SJSA1 (cell line): Measurements from ENCODE around the gene FAM110A. TPM values are rescaled to one million over a fixed set of nuclear protein-coding genes. Genes with fewer than 3 reads are reported as not detected.

ENCODE experiments used
- DNase-seq, 2 experiments: peaks; one replicate each; pipeline ENCODE4 v3.0.0-alpha.2; 2015 to 2020; ENCODE audit warnings: low spot score in 2 of 2, low read depth in 1 of 2
- H3K27ac ChIP-seq: fragments of 250-450 bp; sonication (Bioruptor Pico); 2 replicates; pipeline ENCODE4 v1.5.1; 2020; ENCODE audit warnings: mild to moderate bottlenecking, moderate library complexity
- H3K27me3 ChIP-seq: fragments of 250-450 bp; sonication (Bioruptor Pico); replicated peaks from 2 replicates; pipeline ENCODE4 v1.5.1; 2020; ENCODE audit warnings: mild to moderate bottlenecking, moderate library complexity
- H3K36me3 ChIP-seq: fragments of 250-450 bp; sonication (Bioruptor Pico); 2 replicates; pipeline ENCODE4 v1.5.1; 2020; ENCODE audit warnings: mild to moderate bottlenecking
- H3K4me1 ChIP-seq: fragments of 250-450 bp; sonication (Bioruptor Pico); replicated peaks from 2 replicates; pipeline ENCODE4 v1.6.1; 2021; ENCODE audit warnings: mild to moderate bottlenecking
- H3K4me3 ChIP-seq: fragments of 250-450 bp; sonication (Bioruptor Pico); 2 replicates; pipeline ENCODE4 v1.5.1; 2020; ENCODE audit warnings: mild to moderate bottlenecking
- H3K9me3 ChIP-seq: fragments of 250-450 bp; sonication (Bioruptor Pico); replicated peaks from 2 replicates; pipeline ENCODE4 v1.5.1; 2020; ENCODE audit warnings: mild to moderate bottlenecking
- total RNA-seq: library from RNA; depleted of rRNA; stranded (reverse); fragments of >200 nt; shearing (Covaris generic); gene quantifications from 2 replicates; pipeline ENCODE4 v1.2.3, GENCODE V29; 2014

The FAM110A gene
- total RNA-seq, 1 experiment from 2014 or later = 11.5 TPM

DNA sequence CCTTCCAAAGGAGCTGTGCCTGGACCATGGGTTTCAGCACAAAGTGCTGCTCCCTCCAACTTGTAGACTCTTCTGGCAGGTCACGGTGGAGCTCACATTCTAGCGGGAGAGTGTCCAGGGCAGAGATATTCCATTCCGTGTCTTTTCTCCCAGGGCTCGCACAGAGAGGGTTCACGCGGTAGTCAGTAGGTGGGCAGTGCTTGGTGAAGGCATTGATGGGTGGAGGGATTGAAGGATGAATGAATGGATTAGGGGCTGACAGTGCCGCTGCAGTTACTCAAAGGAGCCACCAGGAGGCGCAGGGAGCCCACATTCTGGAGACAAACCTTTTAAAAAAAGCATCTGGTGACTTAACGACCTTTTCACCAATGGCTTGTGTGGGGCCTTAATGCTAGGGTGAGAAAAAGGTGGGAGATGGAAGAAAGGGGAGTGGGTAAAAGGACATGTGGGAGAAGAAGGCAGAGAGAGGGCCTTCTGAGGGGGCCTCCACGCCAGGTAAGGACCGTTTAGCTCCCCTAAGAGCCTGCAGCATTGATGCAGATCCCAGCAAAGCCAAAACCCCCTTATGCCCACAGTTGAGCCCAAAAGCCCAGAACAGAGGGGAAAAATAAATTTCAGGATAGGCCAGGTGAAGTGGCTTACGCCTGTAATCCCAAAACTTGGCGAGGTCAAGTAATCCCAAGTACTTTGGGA, 17.5 kb upstream of the FAM110A start:
- no peak overlapping the region for H3K4me3 ChIP-seq
- no peak overlapping the region for H3K27ac ChIP-seq
- peak in 1 of 2 experiments; percentile 37 for DNase-seq
- H3K36me3 ChIP-seq = no peaks in the 10 kb centered on the region
- no peaks in the 10 kb centered on the region for H3K9me3 ChIP-seq
- no peaks in the 10 kb centered on the region for H3K4me1 ChIP-seq
- 0 out of 2 replicates have a peak, but pooled peaks cover 2% of the 10 kb centered on the region for H3K27me3 ChIP-seq

GRCh38 chr20:818001-818664, 15.4 kb upstream of the FAM110A start:
- no peaks in the 10 kb centered on the region for H3K36me3 ChIP-seq
- 0 out of 2 replicates have a peak, but pooled peaks cover 2% of the 10 kb centered on the region for H3K27me3 ChIP-seq
- no peak overlapping the region for H3K27ac ChIP-seq
- H3K4me1 ChIP-seq = no peaks in the 10 kb centered on the region
- H3K4me3 ChIP-seq = no peak overlapping the region
- no peak for DNase-seq
- no peaks in the 10 kb centered on the region for H3K9me3 ChIP-seq

DNA sequence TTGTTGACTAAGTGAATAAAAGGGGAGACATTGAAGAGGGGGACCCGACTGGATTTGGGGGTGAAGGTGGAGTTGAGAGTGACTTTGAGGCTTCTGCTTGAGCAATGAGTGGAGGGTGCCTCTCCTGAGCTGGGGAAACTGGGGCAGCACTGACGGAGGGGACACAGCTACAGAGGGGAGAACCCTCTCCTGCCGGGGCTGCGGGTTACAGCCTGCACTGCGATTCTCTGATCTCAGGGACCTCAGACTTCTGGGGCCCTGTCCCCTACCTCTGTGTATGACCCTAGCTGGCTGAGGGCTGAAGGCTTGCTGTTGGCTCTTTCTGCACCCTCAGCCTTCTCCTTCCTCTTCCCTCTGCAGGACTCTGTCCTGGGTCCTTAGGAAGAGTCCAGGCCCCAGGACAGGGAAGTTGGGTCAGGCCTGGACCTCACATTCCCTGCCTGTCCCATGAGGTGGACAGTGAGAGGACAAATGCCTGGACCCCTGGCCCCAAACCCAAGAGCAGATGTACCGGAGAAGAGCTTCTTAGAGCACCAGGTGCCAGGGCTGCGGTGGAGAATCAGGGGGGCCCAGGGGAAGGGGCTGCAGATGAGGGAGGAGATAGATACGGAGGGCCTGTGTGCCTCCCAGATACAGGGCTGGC, 13.7 kb upstream of the FAM110A start:
- no peak for DNase-seq
- Histone ChIP-seq H3K9me3 (no peaks in the 10 kb centered on the region), H3K27me3 (no peaks in the 10 kb centered on the region), H3K27ac (no peak overlapping the region), H3K4me1 (no peaks in the 10 kb centered on the region), H3K4me3 (no peak overlapping the region), H3K36me3 (no peaks in the 10 kb centered on the region)

DNA sequence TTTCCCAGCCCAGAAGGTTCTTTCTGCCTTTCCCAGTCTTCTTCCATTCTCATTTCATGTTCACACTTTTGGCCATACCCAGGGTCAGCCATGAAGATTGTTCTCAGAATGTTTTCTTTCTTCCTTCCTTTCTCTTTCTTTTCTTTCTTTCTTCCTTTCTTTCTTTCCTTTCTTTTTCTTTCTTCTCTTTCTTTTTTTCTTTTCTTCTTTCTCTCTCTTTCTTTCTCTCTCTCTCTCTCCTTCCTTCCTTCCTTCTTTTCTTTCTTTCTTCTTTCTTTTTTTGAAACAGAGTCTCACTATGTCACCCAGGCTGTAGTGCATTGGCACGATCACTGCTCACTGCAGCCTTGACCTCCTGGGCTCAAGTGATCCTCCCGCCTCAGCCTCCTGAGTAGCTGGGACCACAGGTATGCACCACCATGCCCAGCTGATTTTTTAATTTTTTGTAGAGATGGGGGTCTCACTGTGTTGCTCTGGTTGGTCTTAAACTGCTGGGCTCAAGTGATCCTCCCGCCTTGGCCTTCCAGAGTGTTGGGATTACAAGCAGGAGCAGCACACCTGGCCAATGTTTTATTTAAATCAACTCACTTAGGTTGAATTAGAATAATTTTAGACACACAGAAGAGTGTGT, 13.1 kb upstream of the FAM110A start:
- Histone ChIP-seq H3K4me1 (no peaks in the 10 kb centered on the region), H3K9me3 (no peaks in the 10 kb centered on the region), H3K27ac (no peak overlapping the region), H3K36me3 (no peaks in the 10 kb centered on the region), H3K27me3 (no peaks in the 10 kb centered on the region), H3K4me3 (no peak overlapping the region)
- no peak for DNase-seq

DNA sequence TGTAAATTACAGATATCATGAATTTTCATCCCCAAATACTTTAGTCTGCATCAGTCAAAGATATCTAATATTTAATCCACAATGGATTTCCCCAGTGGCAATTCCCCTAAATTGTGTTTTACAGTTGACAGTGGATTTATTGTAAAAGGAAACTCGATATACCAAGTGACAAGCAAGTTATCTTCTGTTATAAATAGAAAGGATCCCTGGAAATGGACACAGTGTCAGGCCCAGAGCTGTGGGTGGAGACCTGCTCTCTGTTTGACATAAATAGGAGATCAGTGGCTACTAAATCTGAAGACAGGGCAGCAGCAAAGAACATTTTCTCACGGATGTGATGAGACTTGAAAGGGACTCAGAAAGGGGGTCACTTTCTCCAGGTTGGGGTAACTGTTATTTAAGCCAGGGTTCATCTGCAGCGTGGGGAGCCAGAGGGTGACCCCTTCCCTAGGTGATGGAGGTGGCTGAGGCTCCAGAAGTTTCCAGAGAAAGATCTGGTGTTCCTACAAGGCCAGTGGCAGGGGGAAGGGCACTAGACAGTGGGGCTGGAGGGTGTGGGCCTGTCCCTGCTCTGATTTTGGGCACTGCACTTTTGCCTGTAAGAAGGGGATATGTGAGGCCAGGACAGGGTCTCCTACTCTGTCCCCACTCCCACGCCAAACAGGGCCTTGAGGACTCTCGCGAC, 12.3 kb upstream of the FAM110A start:
- H3K27me3 ChIP-seq = no peaks in the 10 kb centered on the region
- H3K4me3 ChIP-seq = no peak overlapping the region
- no peaks in the 10 kb centered on the region for H3K36me3 ChIP-seq
- H3K27ac ChIP-seq = no peak overlapping the region
- no peaks in the 10 kb centered on the region for H3K9me3 ChIP-seq
- no peaks in the 10 kb centered on the region for H3K4me1 ChIP-seq
- no peak for DNase-seq

DNA sequence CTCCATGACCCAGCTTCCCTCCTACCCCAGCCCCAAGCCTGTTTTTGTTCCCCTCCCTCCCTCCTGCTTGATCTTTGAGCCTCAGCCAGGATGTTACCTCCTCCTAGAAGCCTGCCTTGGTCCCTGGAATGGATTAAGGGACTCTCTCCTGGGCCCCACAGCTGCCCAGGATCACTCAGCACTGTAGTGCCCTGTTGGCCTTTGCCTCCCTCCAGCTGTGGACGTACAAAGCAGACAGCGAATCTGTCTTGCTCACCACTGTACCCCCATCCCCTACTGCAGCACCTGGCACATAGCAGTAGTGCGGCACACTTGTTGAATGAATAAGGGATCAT, 11.8 kb upstream of the FAM110A start:
- Histone ChIP-seq H3K27me3 (no peaks in the 10 kb centered on the region), H3K36me3 (no peaks in the 10 kb centered on the region), H3K27ac (no peak overlapping the region), H3K9me3 (no peaks in the 10 kb centered on the region), H3K4me1 (no peaks in the 10 kb centered on the region), H3K4me3 (no peak overlapping the region)
- no peak for DNase-seq

DNA sequence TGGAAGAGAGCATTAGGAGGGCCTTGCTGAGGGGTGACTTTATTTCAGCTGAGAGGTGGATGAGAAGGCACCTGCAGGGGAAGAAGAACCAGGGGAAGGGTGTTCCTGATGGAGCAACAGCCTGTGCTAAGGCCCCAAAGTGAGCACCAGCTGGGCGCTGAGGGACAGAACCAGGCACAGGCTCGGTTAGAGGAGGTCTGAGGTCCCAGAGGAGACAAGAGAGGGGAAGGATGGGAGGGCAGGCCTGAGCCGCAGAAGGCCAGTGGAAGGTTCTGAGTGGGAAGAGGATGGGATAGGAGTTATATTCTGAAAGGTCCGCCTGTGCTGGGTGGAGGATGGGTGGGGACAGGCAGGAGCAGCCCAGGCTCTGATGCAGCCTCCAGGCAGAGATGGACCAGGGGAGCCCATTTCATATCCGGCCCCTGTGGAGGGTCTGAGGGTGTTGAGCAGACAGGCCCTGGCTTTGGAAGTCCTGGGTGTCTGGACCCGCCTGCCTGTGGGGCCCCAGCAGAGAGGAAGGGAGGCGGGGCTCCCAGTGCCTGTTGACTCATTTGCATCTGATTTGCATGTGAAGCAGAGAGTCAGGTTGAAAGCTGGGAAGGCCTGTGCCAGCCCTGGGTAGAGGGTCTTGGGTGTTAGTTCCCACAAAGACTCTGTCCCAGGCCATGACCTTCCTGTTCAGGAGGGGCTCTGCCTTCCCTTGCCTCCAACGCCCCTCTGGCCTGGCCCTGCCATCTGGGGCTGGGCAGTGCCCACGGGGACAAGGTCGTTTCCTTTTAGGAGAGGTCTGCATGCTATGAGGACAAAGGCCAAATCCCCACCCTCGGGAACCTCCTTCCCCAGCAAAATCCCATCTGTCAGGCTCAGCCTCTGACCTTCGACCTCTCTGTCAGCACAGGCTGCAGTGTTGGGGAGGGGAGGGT, 10.6 kb upstream of the FAM110A start:
- Histone ChIP-seq H3K4me1 (no peaks in the 10 kb centered on the region), H3K4me3 (no peak overlapping the region), H3K27ac (no peak overlapping the region), H3K9me3 (no peaks in the 10 kb centered on the region), H3K36me3 (no peaks in the 10 kb centered on the region), H3K27me3 (no peaks in the 10 kb centered on the region)
- no peak for DNase-seq

GRCh38 chr20:823574-823902, 10.0 kb upstream of the FAM110A start:
- Histone ChIP-seq H3K27me3 (no peaks in the 10 kb centered on the region), H3K4me1 (no peaks in the 10 kb centered on the region), H3K36me3 (no peaks in the 10 kb centered on the region), H3K27ac (no peak overlapping the region), H3K4me3 (no peak overlapping the region), H3K9me3 (no peaks in the 10 kb centered on the region)
- no peak for DNase-seq

- no peak overlapping the region for H3K4me3 ChIP-seq
- H3K27ac ChIP-seq = no peak overlapping the region
- no peaks in the 10 kb centered on the region for H3K4me1 ChIP-seq
- no peak for DNase-seq
- no peaks in the 10 kb centered on the region for H3K36me3 ChIP-seq
- H3K9me3 ChIP-seq = no peaks in the 10 kb centered on the region
- no peaks in the 10 kb centered on the region for H3K27me3 ChIP-seq
These were observed 9.0 kb upstream of the FAM110A start for GRCh38 chr20:824490-824889.

DNA sequence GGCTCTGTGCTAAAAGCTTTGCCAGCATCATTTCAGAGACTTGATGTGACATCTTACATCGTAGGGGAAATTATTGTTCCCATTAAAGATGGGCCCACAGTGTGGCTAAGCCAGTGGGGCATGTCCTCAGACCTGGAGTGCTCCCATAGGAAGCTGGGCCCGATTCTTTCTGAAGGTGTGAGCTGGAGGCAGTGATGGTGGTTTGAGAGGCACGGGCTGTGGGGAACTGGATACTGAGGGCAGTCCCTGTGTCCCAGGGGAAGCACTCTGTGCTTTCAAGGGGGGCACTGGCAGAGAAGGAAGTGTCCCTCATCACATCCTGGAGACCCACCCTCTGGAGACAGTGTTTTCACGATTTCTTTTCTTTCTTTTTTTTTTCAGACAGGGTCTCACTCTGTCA, 8.6 kb upstream of the FAM110A start:
- Histone ChIP-seq H3K27ac (no peak overlapping the region), H3K4me1 (no peaks in the 10 kb centered on the region)

DNA sequence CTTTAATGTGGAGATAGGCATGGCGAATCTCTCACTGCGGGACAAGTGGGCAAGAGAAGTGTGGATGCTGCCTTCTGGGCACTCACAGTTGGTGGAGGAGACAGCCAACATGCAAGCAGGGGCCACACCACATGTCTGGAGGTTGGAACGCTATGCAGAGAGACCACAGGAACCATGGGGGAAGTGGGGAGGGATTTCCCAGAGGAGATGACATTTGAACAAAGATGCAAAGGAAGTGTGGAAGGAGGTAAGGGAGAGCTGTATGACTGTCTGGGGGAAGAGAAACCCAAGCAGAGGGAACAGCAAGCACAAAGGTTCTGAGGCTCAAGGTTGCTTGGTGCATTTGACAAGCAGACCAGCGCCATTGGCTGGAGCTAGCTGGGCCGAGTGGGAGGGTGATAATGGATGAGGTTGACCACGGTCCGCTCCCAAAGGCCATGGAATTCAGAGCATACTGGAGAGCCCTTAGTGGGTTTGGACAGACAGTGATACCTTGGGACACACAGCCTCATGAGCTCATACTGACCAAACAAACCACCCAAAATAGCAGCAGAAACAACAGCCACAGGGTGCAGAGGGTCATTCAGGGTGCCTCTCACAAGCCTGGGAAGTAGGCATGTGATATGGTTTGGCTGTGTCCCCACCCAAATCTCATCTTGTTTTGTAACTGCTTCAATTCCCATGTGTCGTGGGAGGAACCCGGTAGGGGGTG, 7.6 kb upstream of the FAM110A start:
- H3K27ac ChIP-seq = no peak overlapping the region
- no peaks in the 10 kb centered on the region for H3K9me3 ChIP-seq
- no peaks in the 10 kb centered on the region for H3K36me3 ChIP-seq
- H3K27me3 ChIP-seq = no peaks in the 10 kb centered on the region
- H3K4me3 ChIP-seq = no peak overlapping the region
- no peak for DNase-seq
- no peaks in the 10 kb centered on the region for H3K4me1 ChIP-seq

More for the DNA sequence above, 8.6 kb upstream of the FAM110A start:
- DNase-seq = no peak
- Histone ChIP-seq H3K4me3 (no peak overlapping the region), H3K9me3 (no peaks in the 10 kb centered on the region), H3K27me3 (no peaks in the 10 kb centered on the region), H3K36me3 (no peaks in the 10 kb centered on the region)

DNA sequence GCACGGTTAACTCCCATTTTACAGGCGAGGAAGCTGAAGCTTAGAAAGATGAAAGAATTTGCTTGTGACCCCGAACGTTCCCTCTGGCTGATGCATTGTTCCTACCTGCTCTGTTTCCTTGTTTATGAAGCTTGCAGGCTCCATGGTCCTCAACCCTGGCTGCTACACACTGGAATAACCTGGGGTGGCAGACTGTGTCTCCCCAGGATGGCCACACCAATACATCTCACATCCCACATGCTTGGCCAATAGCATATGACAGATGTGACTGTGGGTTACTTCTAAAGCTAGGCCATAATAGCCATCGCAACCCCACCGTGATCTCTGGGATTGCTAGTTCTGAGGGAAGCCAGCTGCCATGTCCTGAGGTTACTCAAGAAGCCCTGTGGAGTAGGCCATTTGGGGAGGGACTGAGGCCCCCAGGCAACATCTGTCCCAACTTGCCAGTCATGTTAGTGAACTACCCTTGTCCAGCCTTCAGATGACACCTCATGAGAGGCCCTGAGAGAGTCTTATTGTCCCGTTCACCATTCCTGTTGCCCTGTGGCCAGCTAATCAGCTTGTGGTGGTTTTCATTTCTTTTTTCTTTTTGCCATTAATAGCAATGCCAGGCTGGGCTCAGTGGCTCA, 6.7 kb upstream of the FAM110A start:
- Histone ChIP-seq H3K36me3 (no peaks in the 10 kb centered on the region), H3K4me3 (no peak overlapping the region), H3K27ac (no peak overlapping the region), H3K4me1 (no peaks in the 10 kb centered on the region), H3K27me3 (no peaks in the 10 kb centered on the region), H3K9me3 (no peaks in the 10 kb centered on the region)
- DNase-seq = no peak
